HCT116 (cell line): ENCODE data around the gene AFF1. TPM values are rescaled to one million over a fixed set of nuclear protein-coding genes. Genes with fewer than 3 reads are reported as not detected.

Experiments used
- ATAC-seq: fragments of 200-7000 bp; cut with Tn5 transposase; 2 replicates; pipeline ENCODE4 v1.9.1; 2020; ENCODE audit warnings: mild to moderate bottlenecking, moderate library complexity
- BruUV-seq: library from RNA; stranded (reverse); fragments of 400-500 nt; replicated peaks from 2 replicates; lab custom pipeline; 2021; lab: Mats Ljungman, UMichigan
- CTCF ChIA-PET: fragments of 300-600 bp; sonication (Branson Sonifier 250); formaldehyde crosslinking; loops from one replicate; lab custom pipeline; 2021; ENCODE audit warnings: antibody characterized with exemption; lab: Charles Lee
- POLR2A ChIA-PET: fragments of 300-600, 350-600 bp; sonication (Branson Sonifier 250); formaldehyde crosslinking; loops from one replicate; lab custom pipeline; 2021; ENCODE audit warnings: antibody characterized with exemption; lab: Charles Lee
- RAD21 ChIA-PET, 2 experiments: fragments of 300-600 bp; sonication (Branson Sonifier 250); formaldehyde crosslinking; loops; one replicate each; lab custom pipeline; 2023; ENCODE audit warnings: low total read pairs in 2 of 2; ENCODE audit not compliant: uncharacterized antibody in 2 of 2, unreplicated experiment in 2 of 2, low non-redundant PET in 1 of 2; lab: Charles Lee
- DNase-seq: peaks from one replicate; pipeline ENCODE4 v3.0.0-alpha.2; 2010; ENCODE audit warnings: low read depth, low spot score
- H2AFZ ChIP-seq: fragments of 200-600 bp; shearing (Covaris generic), sonication (generic); 2 replicates; pipeline ENCODE4 v1.6.1; 2017; ENCODE audit warnings: low read depth, mixed run types, mixed read lengths, antibody characterized with exemption, low read length; ENCODE audit not compliant: poor library complexity, severe bottlenecking
- H3K27ac ChIP-seq: 2 replicates; pipeline ENCODE4 v1.5.1; 2012; ENCODE audit warnings: low read depth, low read length
- H3K27me3 ChIP-seq: fragments of 200-600 bp; sonication (generic); 2 replicates; pipeline ENCODE4 v1.6.1; 2016; ENCODE audit warnings: mixed run types, low read length, mixed read lengths; ENCODE audit not compliant: insufficient read depth
- H3K36me3 ChIP-seq, 2 experiments: fragments of 200-500 bp in 1 of 2; fragments of 200-600 bp in 1 of 2; sonication (Bioruptor generic) in 1 of 2; sonication (generic) in 1 of 2; 2 replicates each; pipeline versions ENCODE4 v1.5.1 to v1.6.1; 2014 to 2016; ENCODE audit warnings: low read length in 2 of 2, inconsistent platforms in 1 of 2, mixed read lengths in 1 of 2, mixed run types in 1 of 2; ENCODE audit not compliant: insufficient read depth in 2 of 2, control insufficient read depth in 1 of 2
- H3K4me1 ChIP-seq, 2 experiments: fragments of 200-600 bp in 1 of 2; sonication (generic) in 1 of 2; 2 replicates each; pipeline versions ENCODE4 v1.5.1 to v1.6.1; 2012 to 2017; ENCODE audit warnings: low read length in 2 of 2, inconsistent platforms in 1 of 2, mild to moderate bottlenecking in 1 of 2, mixed read lengths in 1 of 2, mixed run types in 1 of 2, moderate library complexity in 1 of 2; ENCODE audit not compliant: insufficient read depth in 2 of 2, control insufficient read depth in 1 of 2
- H3K4me2 ChIP-seq: fragments of 200-600 bp; sonication (generic); 2 replicates; pipeline ENCODE4 v1.6.1; 2017; ENCODE audit warnings: mixed run types, low read length, mixed read lengths
- H3K4me3 ChIP-seq, 2 experiments: fragments of 200-600 bp in 1 of 2; sonication (generic) in 1 of 2; replicated peaks in 1 of 2; 2 replicates each; pipeline ENCODE4 v1.5.1; 2011 to 2016; ENCODE audit warnings: low read length in 2 of 2, control low read depth in 1 of 2, low read depth in 1 of 2, mild to moderate bottlenecking in 1 of 2, mixed read lengths in 1 of 2, mixed run types in 1 of 2
- H3K79me2 ChIP-seq: fragments of 200-600 bp; sonication (generic); 2 replicates; pipeline ENCODE4 v1.6.1; 2017; ENCODE audit warnings: mild to moderate bottlenecking, mixed run types, low read length, moderate library complexity, mixed read lengths; ENCODE audit not compliant: insufficient read depth
- H3K9ac ChIP-seq: fragments of 200-600 bp; sonication (generic); 2 replicates; pipeline ENCODE4 v1.6.1; 2016; ENCODE audit warnings: low read length, mixed read lengths
- H3K9me2 ChIP-seq: fragments of 200-600 bp; sonication (generic), shearing (Covaris generic); 2 replicates; pipeline ENCODE4 v1.6.1; 2017; ENCODE audit warnings: mixed run types, mild to moderate bottlenecking, moderate library complexity; ENCODE audit not compliant: insufficient read depth
- H3K9me3 ChIP-seq, 2 experiments: fragments of 200-500 bp in 1 of 2; fragments of 200-600 bp in 1 of 2; sonication (Bioruptor generic) in 1 of 2; sonication (generic) in 1 of 2; 2 replicates each; pipeline ENCODE4 v1.6.1; 2014 to 2017; ENCODE audit warnings: low read length in 2 of 2, mixed read lengths in 2 of 2, inconsistent platforms in 1 of 2, low read depth in 1 of 2, mild to moderate bottlenecking in 1 of 2, mixed run types in 1 of 2, moderate library complexity in 1 of 2; ENCODE audit not compliant: control insufficient read depth in 1 of 2, insufficient read depth in 1 of 2
- H4K20me1 ChIP-seq: fragments of 200-600 bp; sonication (generic), shearing (Covaris generic); 2 replicates; pipeline ENCODE4 v1.6.1; 2017; ENCODE audit warnings: mixed run types, mild to moderate bottlenecking, moderate library complexity; ENCODE audit not compliant: insufficient read depth
- CEBPB ChIP-seq: IDR thresholded peaks from 2 replicates; pipeline ENCODE4 v1.6.1; 2012; ENCODE audit warnings: low read depth
- CTCF ChIP-seq, 3 experiments: fragments of 200-600 bp in 1 of 3; sonication (generic) in 1 of 3; IDR thresholded peaks in 2 of 3; conservative IDR thresholded peaks in 1 of 3; 2 replicates each; pipeline ENCODE4 v1.5.1; 2012 to 2017; ENCODE audit warnings: low read depth in 2 of 3, low read length in 2 of 3, antibody characterized with exemption in 1 of 3, borderline replicate concordance in 1 of 3, control low read depth in 1 of 3, mild to moderate bottlenecking in 1 of 3, mixed read lengths in 1 of 3, mixed run types in 1 of 3, moderate library complexity in 1 of 3; ENCODE audit not compliant: insufficient read depth in 1 of 3
- ELF1 ChIP-seq: IDR thresholded peaks from 2 replicates; pipeline ENCODE4 v1.6.1; 2012; ENCODE audit warnings: low read depth, borderline replicate concordance
- POLR2A ChIP-seq: IDR thresholded peaks from 2 replicates; pipeline ENCODE4 v1.7.0; 2011; ENCODE audit warnings: borderline replicate concordance; ENCODE audit not compliant: insufficient read depth, insufficient read length; ENCODE audit errors: extremely low read depth
- REST ChIP-seq: IDR thresholded peaks from 2 replicates; pipeline ENCODE4 v1.6.1; 2012; ENCODE audit warnings: low read depth
- SRF ChIP-seq: IDR thresholded peaks from 2 replicates; pipeline ENCODE4 v1.6.1; 2012; ENCODE audit warnings: low read depth
- TCF7L2 ChIP-seq: IDR thresholded peaks from 2 replicates; pipeline ENCODE4 v1.7.0; 2011; ENCODE audit warnings: borderline replicate concordance, inconsistent platforms; ENCODE audit not compliant: insufficient read depth, insufficient read length; ENCODE audit errors: extremely low read depth
- ZFX ChIP-seq: fragments of 450-650 bp; IDR thresholded peaks from 2 replicates; pipeline ENCODE4 v1.6.1; 2017
- ZNF274 ChIP-seq: fragments of 200-500 bp; sonication (Bioruptor generic); IDR thresholded peaks from 2 replicates; pipeline ENCODE4 v1.6.1; 2014; ENCODE audit warnings: mild to moderate bottlenecking, low read depth, low read length, inconsistent platforms
- intact Hi-C: fragments of 100-400 bp; cut with micrococcal nuclease; formaldehyde crosslinking; loops from 2 replicates; pipeline ENCODE4 v1.10.0; 2022
- total RNA-seq: library from RNA; stranded (reverse); gene quantifications from one replicate; pipeline ENCODE4 v1.2.1, GENCODE V29; 2021; ENCODE audit not compliant: unreplicated experiment

The AFF1 gene
- total RNA-seq, 1 experiment from 2014 or later = 43.1 TPM

- POLR2A ChIA-PET = no interaction called here
Measured at GRCh38 chr4:87033902-87034301, 99.1 kb downstream of the AFF1 start.

GRCh38 chr4:87034527-87034926 is 99.7 kb downstream of the AFF1 start:
- ChIA-PET RAD21 (no interaction called here), POLR2A (no interaction called here), CTCF (no interaction called here)
- H3K36me3 ChIP-seq = no peaks in the 10 kb centered on the region
- H3K9me3 ChIP-seq = no peaks in the 10 kb centered on the region
- H3K9ac ChIP-seq = no peak overlapping the region
- intact Hi-C loops = no loop called here
- no peak for ATAC-seq
- H3K79me2 ChIP-seq = peaks cover 73% of the 10 kb centered on the region
- no peaks in the 10 kb centered on the region for H3K27me3 ChIP-seq
- no peak overlapping the region for H3K4me3 ChIP-seq
- BruUV-seq = no TSS peak
- no peaks in the 10 kb centered on the region; the same call in 1 of the 2 replicates for H4K20me1 ChIP-seq
- peaks cover 2 to 16% of the 10 kb centered on the region in 2 experiments; a peak in 2 of 4 replicates for H3K4me1 ChIP-seq
- no peaks in the 10 kb centered on the region for H3K9me2 ChIP-seq
- H2AFZ ChIP-seq = no peak overlapping the region
- H3K27ac ChIP-seq = no peak overlapping the region
- no peak overlapping the region for H3K4me2 ChIP-seq
- DNase-seq = no peak
- no peak for TF ChIP-seq ZNF274
- TF ChIP-seq SRF = no peak
- TF ChIP-seq ELF1 = no peak
- no peak for TF ChIP-seq CEBPB
- no peak for TF ChIP-seq ZFX
- no peak for TF ChIP-seq TCF7L2
- TF ChIP-seq REST = no peak

More at GRCh38 chr4:87033902-87034301, 99.1 kb downstream of the AFF1 start:
- no peak overlapping the region for H3K4me2 ChIP-seq
- H3K79me2 ChIP-seq = peaks cover 70% of the 10 kb centered on the region
- H3K9me3 ChIP-seq = no peaks in the 10 kb centered on the region
- intact Hi-C loops = no loop called here
- H2AFZ ChIP-seq = no peak overlapping the region
- H3K4me1 ChIP-seq = peaks cover 2 to 11% of the 10 kb centered on the region in 2 experiments; a peak in 2 of 4 replicates
- no peaks in the 10 kb centered on the region; the same call in 1 of the 2 replicates for H4K20me1 ChIP-seq
- ChIA-PET RAD21 (no interaction called here), CTCF (no interaction called here)
- H3K9ac ChIP-seq = no peak overlapping the region
- no peaks in the 10 kb centered on the region for H3K36me3 ChIP-seq
- no peak overlapping the region for H3K4me3 ChIP-seq
- DNase-seq (no peak), ATAC-seq (peak; percentile 58)
- no peak overlapping the region for H3K27ac ChIP-seq
- BruUV-seq = no TSS peak
- peak in 2 of 3 experiments; percentile 15 to 29; a peak in 2 of 6 replicates for TF ChIP-seq CTCF (IDR thresholded peaks at IDR 0.05 in 2 of 3, conservative IDR thresholded peaks at IDR 0.05 in 1 of 3; ENCODE audit: borderline replicate concordance in 1 of 3, insufficient read depth in 1 of 3, low read depth in 2 of 3, low read length in 2 of 3)
- TF ChIP-seq POLR2A = no peak
- no peaks in the 10 kb centered on the region for H3K9me2 ChIP-seq
- no peaks in the 10 kb centered on the region for H3K27me3 ChIP-seq
